Activated gamma-delta T cell (primary cell): ENCODE results near the gene FOXF2.
"Not testable (repeated sequence)": the region's sequence is repeated elsewhere in the genome, so short reads cannot be mapped to it uniquely, and the experiment has no call there.

Source experiments
- DNase-seq: peaks from one replicate; lab custom pipeline; 2025; lab: John Stamatoyannopoulos, UW
- total RNA-seq, 2 donors: gene quantifications; one replicate each; lab custom pipeline; 2026; lab: John Stamatoyannopoulos, UW

Gene FOXF2
- 0 to 0.09 reads per million in 2 donors for total RNA-seq

- DNase-seq = no peak
Observed at GRCh38 chr6:1389369-1390132, at the start of gene FOXF2. Gene FOXF2 (plus strand): TSS chr6:1389576. CDS start chr6:1389948, 372 bp downstream.

- DNase-seq = no peak
Observed at GRCh38 chr6:1346101-1346500, 43.3 kb upstream of the FOXF2 start.

- no peak for DNase-seq
Observed at GRCh38 chr6:1346558-1347091, 42.8 kb upstream of the FOXF2 start.

GRCh38 chr6:1347161-1347560 is 42.2 kb upstream of the FOXF2 start:
- DNase-seq = no peak

GRCh38 chr6:1348675-1349074 is 40.7 kb upstream of the FOXF2 start:
- no peak for DNase-seq

GRCh38 chr6:1349655-1350054 is 39.7 kb upstream of the FOXF2 start:
- DNase-seq = no peak

- no peak for DNase-seq
Observed at GRCh38 chr6:1351381-1352008, 37.9 kb upstream of the FOXF2 start.

- not testable (repeated sequence) for DNase-seq
Observed at GRCh38 chr6:1355068-1355467, 34.3 kb upstream of the FOXF2 start.

- DNase-seq = not testable (repeated sequence)
Observed at GRCh38 chr6:1361717-1362116, 27.7 kb upstream of the FOXF2 start.

- DNase-seq = no peak
Observed at GRCh38 chr6:1362643-1363042, 26.7 kb upstream of the FOXF2 start.

GRCh38 chr6:1363298-1363697 is 26.1 kb upstream of the FOXF2 start:
- no peak for DNase-seq

- DNase-seq = no peak
Observed at GRCh38 chr6:1363729-1364572, 25.4 kb upstream of the FOXF2 start.

- DNase-seq = no peak
Observed at GRCh38 chr6:1364791-1365190, 24.6 kb upstream of the FOXF2 start.

- no peak for DNase-seq
Observed at GRCh38 chr6:1365686-1366085, 23.7 kb upstream of the FOXF2 start.

GRCh38 chr6:1367771-1368170 is 21.6 kb upstream of the FOXF2 start:
- no peak for DNase-seq

GRCh38 chr6:1368940-1369339 is 20.4 kb upstream of the FOXF2 start:
- no peak for DNase-seq

- not testable (repeated sequence) for DNase-seq
Observed at GRCh38 chr6:1369695-1370094, 19.7 kb upstream of the FOXF2 start.

- DNase-seq = no peak
Observed at GRCh38 chr6:1371933-1372332, 17.4 kb upstream of the FOXF2 start.

- DNase-seq = no peak
Observed at GRCh38 chr6:1372690-1373089, 16.7 kb upstream of the FOXF2 start.

GRCh38 chr6:1376653-1377052 is 12.7 kb upstream of the FOXF2 start:
- DNase-seq = no peak

GRCh38 chr6:1377526-1377925 is 11.8 kb upstream of the FOXF2 start:
- DNase-seq = no peak
